WTC11 (cell line): ENCODE results near the gene C12orf43. TPM values are rescaled to one million over a fixed set of nuclear protein-coding genes. Genes with fewer than 3 reads are reported as not detected.
A peak's percentile ranks its signal among the peaks of the same experiment; 100 is the strongest.

Experiments used
- ATAC-seq: fragments of 200-7000 bp; cut with Tn5 transposase; 2 replicates; pipeline ENCODE4 v1.10.0; 2021; ENCODE audit warnings: mild to moderate bottlenecking, moderate library complexity
- CTCF ChIA-PET: fragments of 300-600 bp; sonication (Branson Sonifier 250); formaldehyde crosslinking; loops from one replicate; lab custom pipeline; 2021; ENCODE audit warnings: antibody characterized with exemption; lab: Charles Lee
- POLR2A ChIA-PET: fragments of 350-600 bp; sonication (Branson Sonifier 250); formaldehyde crosslinking; loops from one replicate; lab custom pipeline; 2021; ENCODE audit warnings: antibody characterized with exemption; lab: Charles Lee
- DNase-seq: peaks from one replicate; pipeline ENCODE4 v3.0.0; 2021; ENCODE audit warnings: low spot score
- H3K27ac Mint-ChIP-seq: 2 replicates; pipeline ENCODE4 v1.8.0; 2021; ENCODE audit warnings: mixed read lengths
- H3K27me3 Mint-ChIP-seq: 2 replicates; pipeline ENCODE4 v1.8.0; 2021; ENCODE audit warnings: low read depth, mild to moderate bottlenecking, moderate library complexity, mixed read lengths
- H3K36me3 Mint-ChIP-seq: 2 replicates; pipeline ENCODE4 v1.8.0; 2021; ENCODE audit warnings: mixed read lengths
- H3K4me1 Mint-ChIP-seq: 2 replicates; pipeline ENCODE4 v1.8.0; 2022; ENCODE audit warnings: mixed read lengths
- H3K4me3 Mint-ChIP-seq: 2 replicates; pipeline ENCODE4 v1.8.0; 2021; ENCODE audit warnings: mild to moderate bottlenecking, moderate library complexity, mixed read lengths
- H3K9me3 Mint-ChIP-seq: 2 replicates; pipeline ENCODE4 v1.8.0; 2021; ENCODE audit warnings: mixed read lengths
- ATF6 ChIP-seq: sonication (generic); formaldehyde crosslinking; IDR thresholded peaks from 2 replicates; pipeline ENCODE4 v1.8.1; 2023; ENCODE audit warnings: mild to moderate bottlenecking, missing genetic modification reagents
- CREB1 ChIP-seq: sonication (generic); formaldehyde crosslinking; IDR thresholded peaks from 2 replicates; pipeline ENCODE4 v1.8.0; 2023; ENCODE audit warnings: mild to moderate bottlenecking, missing genetic modification reagents
- E2F4 ChIP-seq: sonication (generic); formaldehyde crosslinking; IDR thresholded peaks from 2 replicates; pipeline ENCODE4 v1.8.1; 2022; ENCODE audit warnings: low read depth, mild to moderate bottlenecking, moderate library complexity, missing genetic modification reagents, borderline replicate concordance
- EMX1 ChIP-seq: fragments of 250-450 bp; sonication (Bioruptor Pico); IDR thresholded peaks from 2 replicates; pipeline ENCODE4 v1.8.0; 2021; ENCODE audit warnings: mild to moderate bottlenecking
- FOXK1 ChIP-seq: sonication (generic); formaldehyde crosslinking; IDR thresholded peaks from 2 replicates; pipeline ENCODE4 v1.8.0; 2022; ENCODE audit warnings: mild to moderate bottlenecking, moderate library complexity, missing genetic modification reagents
- FOXP1 ChIP-seq: sonication (generic); formaldehyde crosslinking; IDR thresholded peaks from 2 replicates; pipeline ENCODE4 v1.8.0; 2022; ENCODE audit warnings: missing genetic modification reagents, mild to moderate bottlenecking, moderate library complexity, borderline replicate concordance
- HMGA2 ChIP-seq: fragments of 250-450 bp; sonication (Bioruptor Pico); IDR thresholded peaks from 2 replicates; pipeline ENCODE4 v1.4.0; 2021; ENCODE audit warnings: mild to moderate bottlenecking, moderate library complexity
- JAZF1 ChIP-seq: fragments of 250-450 bp; sonication (Bioruptor Pico); IDR thresholded peaks from 2 replicates; pipeline ENCODE4 v1.9.0; 2021; ENCODE audit warnings: moderate library complexity, mild to moderate bottlenecking, inconsistent platforms
- NFE2L1 ChIP-seq: sonication (generic); formaldehyde crosslinking; IDR thresholded peaks from 2 replicates; pipeline ENCODE4 v1.8.1; 2023; ENCODE audit warnings: missing genetic modification reagents
- NR1H2 ChIP-seq: sonication (generic); formaldehyde crosslinking; IDR thresholded peaks from 2 replicates; pipeline ENCODE4 v1.9.0; 2021; ENCODE audit warnings: mild to moderate bottlenecking, moderate library complexity, missing genetic modification reagents
- PRDM15 ChIP-seq: sonication (generic); formaldehyde crosslinking; IDR thresholded peaks from 2 replicates; pipeline ENCODE4 v1.8.0; 2022; ENCODE audit warnings: missing genetic modification reagents
- STAT6 ChIP-seq: sonication (generic); formaldehyde crosslinking; conservative IDR thresholded peaks from 2 replicates; pipeline ENCODE4 v1.8.1; 2023; ENCODE audit warnings: mild to moderate bottlenecking, low read depth, missing genetic modification reagents, moderate library complexity
- TCF7 ChIP-seq: sonication (generic); formaldehyde crosslinking; IDR thresholded peaks from 2 replicates; pipeline ENCODE4 v1.8.0; 2022; ENCODE audit warnings: mild to moderate bottlenecking, low read depth, missing genetic modification reagents, moderate library complexity
- TEAD1 ChIP-seq: sonication (generic); formaldehyde crosslinking; IDR thresholded peaks from 2 replicates; pipeline ENCODE4 v1.8.0; 2022; ENCODE audit warnings: mild to moderate bottlenecking, missing genetic modification reagents
- TEAD4 ChIP-seq: sonication (generic); formaldehyde crosslinking; IDR thresholded peaks from 2 replicates; pipeline ENCODE4 v1.8.0; 2022; ENCODE audit warnings: mild to moderate bottlenecking, missing genetic modification reagents
- ZNF263 ChIP-seq: sonication (generic); formaldehyde crosslinking; IDR thresholded peaks from 2 replicates; pipeline ENCODE4 v1.8.1; 2022; ENCODE audit warnings: low read depth, mild to moderate bottlenecking, moderate library complexity, missing genetic modification reagents
- ZNF317 ChIP-seq: sonication (generic); formaldehyde crosslinking; IDR thresholded peaks from 2 replicates; pipeline ENCODE4 v1.8.1; 2023; ENCODE audit warnings: low read depth, mild to moderate bottlenecking, moderate library complexity, missing genetic modification reagents, borderline replicate concordance
- ZNF416 ChIP-seq: fragments of 250-450 bp; sonication (Bioruptor Pico); IDR thresholded peaks from 2 replicates; pipeline ENCODE4 v1.9.0; 2021; ENCODE audit warnings: mild to moderate bottlenecking, inconsistent platforms
- total RNA-seq: library from RNA; stranded (reverse); gene quantifications from 3 replicates; pipeline ENCODE4 v1.2.3, GENCODE V29; 2021

Gene C12orf43
- total RNA-seq, 1 experiment from 2014 or later, result 20.7 TPM

GRCh38 chr12:120978296-120979219, 37.7 kb downstream of the C12orf43 start, which contains the start of gene HNF1A:
Gene HNF1A (plus strand): TSS chr12:120978543. CDS start chr12:120978769, 226 bp downstream.
- H3K36me3 Mint-ChIP-seq, result no peaks in the 10 kb centered on the region
- POLR2A ChIA-PET, result no interaction called here
- H3K4me3 Mint-ChIP-seq, result no peak within 1 kb of the TSS

GRCh38 chr12:120977531-120978295, 38.6 kb downstream of the C12orf43 start:
- H3K9me3 Mint-ChIP-seq, result no peaks in the 10 kb centered on the region
- TF ChIP-seq E2F4 (CRISPR knock-in tag) (no peak), ZNF416 (CRISPR knock-in tag) (no peak), TEAD4 (CRISPR knock-in tag) (no peak), CREB1 (CRISPR knock-in tag) (no peak), ZNF263 (CRISPR knock-in tag) (no peak), NFE2L1 (CRISPR knock-in tag) (no peak), PRDM15 (CRISPR knock-in tag) (no peak), TEAD1 (CRISPR knock-in tag) (no peak), EMX1 (CRISPR knock-in tag) (no peak), FOXK1 (CRISPR knock-in tag) (no peak), FOXP1 (no peak)
- no peak overlapping the region for H3K4me3 Mint-ChIP-seq
- ATAC-seq (no peak), DNase-seq (no peak)
- H3K27me3 Mint-ChIP-seq, result no peaks in the 10 kb centered on the region
- POLR2A ChIA-PET, result no interaction called here
- H3K4me1 Mint-ChIP-seq, result peaks cover 18% of the 10 kb centered on the region
- H3K36me3 Mint-ChIP-seq, result no peaks in the 10 kb centered on the region
- CTCF ChIA-PET, result interaction anchor here (0.6 to 4.6 kb wide), 5 partner anchors 24 to 420 kb away, joined by 3 to 35 read pairs (median 3); no protein-coding TSS in a partner anchor
- H3K27ac Mint-ChIP-seq, result no peak overlapping the region

More at GRCh38 chr12:120978296-120979219, 37.7 kb downstream of the C12orf43 start, which contains the start of gene HNF1A:
- DNase-seq (no peak), ATAC-seq (peak; percentile 17; the same call in 1 of the 2 replicates)
- H3K27me3 Mint-ChIP-seq, result no peaks in the 10 kb centered on the region
- H3K9me3 Mint-ChIP-seq, result no peaks in the 10 kb centered on the region
- TF ChIP-seq JAZF1 (CRISPR knock-in tag) (no peak), ATF6 (CRISPR knock-in tag) (no peak), FOXK1 (CRISPR knock-in tag) (no peak), ZNF317 (CRISPR knock-in tag) (no peak), NFE2L1 (CRISPR knock-in tag) (no peak), STAT6 (CRISPR knock-in tag) (no peak), NR1H2 (CRISPR knock-in tag) (no peak), HMGA2 (CRISPR knock-in tag) (no peak), TCF7 (CRISPR knock-in tag) (no peak)
- CTCF ChIA-PET, result interaction anchor here (0.6 to 4.6 kb wide), 6 partner anchors 23 to 419 kb away, joined by 3 to 35 read pairs (median 3); no protein-coding TSS in a partner anchor
- H3K4me1 Mint-ChIP-seq, result peaks cover 11% of the 10 kb centered on the region
- H3K27ac Mint-ChIP-seq, result no peak within 1 kb of the TSS
